OCI-LY7 (cell line): ENCODE results near the gene PPP1R12C.

ENCODE experiments used
- CTCF ChIP-seq: fragments of 200-600 bp; sonication (generic); conservative IDR thresholded peaks from 2 replicates; pipeline ENCODE4 v1.5.1; 2014; ENCODE audit warnings: mild to moderate bottlenecking, antibody characterized with exemption, low read length, moderate library complexity, mixed read lengths
- EZH2phosphoT487 ChIP-seq: fragments of 200-600 bp; sonication (generic); IDR thresholded peaks from 2 replicates; pipeline ENCODE4 v1.6.1; 2018; ENCODE audit warnings: low read depth, borderline replicate concordance, mild to moderate bottlenecking, mixed run types, antibody characterized with exemption, low read length, moderate library complexity, mixed read lengths

- no peak for TF ChIP-seq CTCF
- no peak for TF ChIP-seq EZH2phosphoT487
These were observed 39.8 kb upstream of the PPP1R12C start, which contains the start of gene TNNI3 for GRCh38 chr19:55157064-55157908.
